Progenitor cell of endocrine pancreas (in vitro differentiated cells): ENCODE results near the gene ECT2. TPM values are rescaled to one million over a fixed set of nuclear protein-coding genes. Genes with fewer than 3 reads are reported as not detected.

ENCODE experiments used
- DNase-seq: peaks from one replicate; pipeline ENCODE4 v3.0.0; 2021; ENCODE audit warnings: low spot score; ENCODE audit not compliant: unreplicated experiment
- H3K27ac Mint-ChIP-seq: 2 replicates; pipeline ENCODE4 v1.8.0; 2021; ENCODE audit warnings: mild to moderate bottlenecking, moderate library complexity, mixed read lengths
- H3K27me3 Mint-ChIP-seq: 2 replicates; pipeline ENCODE4 v1.8.0; 2021; ENCODE audit warnings: mixed read lengths
- H3K36me3 Mint-ChIP-seq: 2 replicates; pipeline ENCODE4 v1.8.0; 2022; ENCODE audit warnings: mixed read lengths; ENCODE audit not compliant: insufficient read depth
- H3K4me1 Mint-ChIP-seq: 2 replicates; pipeline ENCODE4 v1.8.0; 2021; ENCODE audit warnings: low read depth, mixed read lengths
- H3K4me3 Mint-ChIP-seq: 2 replicates; pipeline ENCODE4 v1.8.0; 2021; ENCODE audit warnings: low read depth, mild to moderate bottlenecking, moderate library complexity, mixed read lengths
- H3K9me3 Mint-ChIP-seq: 2 replicates; pipeline ENCODE4 v1.8.0; 2021; ENCODE audit warnings: low read depth, mixed read lengths
- CTCF ChIP-seq: fragments of 200-600 bp; sonication (generic); IDR thresholded peaks from one replicate; pipeline ENCODE4 v1.5.0; 2021; ENCODE audit warnings: antibody characterized with exemption, mild to moderate bottlenecking; ENCODE audit not compliant: unreplicated experiment
- total RNA-seq: library from RNA; stranded (reverse); gene quantifications from 2 replicates; pipeline ENCODE4 v1.2.1, GENCODE V29; 2021

The ECT2 gene
- total RNA-seq, 1 donor from 2014 or later = 45.4 TPM

GRCh38 chr3:172704001-172704400 lies 46.5 kb upstream of the ECT2 start:
- no peak overlapping the region for H3K4me3 Mint-ChIP-seq
- H3K27ac Mint-ChIP-seq = no peak overlapping the region
- H3K27me3 Mint-ChIP-seq = no peaks in the 10 kb centered on the region
- no peak for DNase-seq
- no peak for TF ChIP-seq CTCF
- H3K9me3 Mint-ChIP-seq = no peaks in the 10 kb centered on the region
- H3K36me3 Mint-ChIP-seq = no peaks in the 10 kb centered on the region
- H3K4me1 Mint-ChIP-seq = peaks cover 5% of the 10 kb centered on the region

DNA sequence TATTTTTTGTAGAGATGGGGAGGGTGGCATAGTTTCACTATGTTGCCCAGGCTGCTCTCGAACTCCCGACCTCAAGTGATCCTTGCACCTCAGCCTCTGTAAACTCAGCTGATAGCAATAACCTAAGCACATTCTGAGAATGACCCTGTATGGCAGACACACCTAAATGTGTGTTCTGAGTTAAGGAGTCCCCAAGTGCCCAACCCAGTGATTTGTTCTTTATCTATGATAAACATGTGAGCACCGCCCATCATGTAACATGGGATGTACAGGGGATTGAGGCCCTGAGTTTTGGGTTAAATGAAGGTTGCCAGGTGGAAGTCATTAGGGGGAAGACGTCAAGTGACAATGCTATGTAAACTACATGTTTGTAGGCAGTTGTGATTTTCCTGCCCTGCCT lies 45.4 kb upstream of the ECT2 start:
- Mint-ChIP-seq H3K4me3 (no peak overlapping the region), H3K9me3 (no peaks in the 10 kb centered on the region)
- no peak for TF ChIP-seq CTCF

GRCh38 chr3:172707030-172707429 lies 43.5 kb upstream of the ECT2 start:
- Mint-ChIP-seq H3K9me3 (no peaks in the 10 kb centered on the region), H3K27me3 (no peaks in the 10 kb centered on the region), H3K4me3 (no peak overlapping the region), H3K4me1 (peaks cover 16% of the 10 kb centered on the region), H3K36me3 (no peaks in the 10 kb centered on the region), H3K27ac (no peak overlapping the region)
- TF ChIP-seq CTCF = no peak
- no peak for DNase-seq

More for the DNA sequence above, 45.4 kb upstream of the ECT2 start:
- no peak for DNase-seq
- Mint-ChIP-seq H3K27me3 (no peaks in the 10 kb centered on the region), H3K4me1 (peaks cover 12% of the 10 kb centered on the region), H3K36me3 (no peaks in the 10 kb centered on the region), H3K27ac (no peak overlapping the region)

- no peak overlapping the region for H3K4me3 Mint-ChIP-seq
- no peak for DNase-seq
- H3K27me3 Mint-ChIP-seq = no peaks in the 10 kb centered on the region
- no peak for TF ChIP-seq CTCF
- H3K9me3 Mint-ChIP-seq = no peaks in the 10 kb centered on the region
- peaks cover 15% of the 10 kb centered on the region for H3K4me1 Mint-ChIP-seq
- H3K27ac Mint-ChIP-seq = no peak overlapping the region
- H3K36me3 Mint-ChIP-seq = no peaks in the 10 kb centered on the region
Measured at GRCh38 chr3:172707967-172708366, 42.6 kb upstream of the ECT2 start.

- no peaks in the 10 kb centered on the region for H3K27me3 Mint-ChIP-seq
- no peak for TF ChIP-seq CTCF
- DNase-seq = no peak
- no peak overlapping the region for H3K27ac Mint-ChIP-seq
- no peaks in the 10 kb centered on the region for H3K9me3 Mint-ChIP-seq
- H3K4me3 Mint-ChIP-seq = peak overlapping the region; percentile 94
- no peaks in the 10 kb centered on the region for H3K36me3 Mint-ChIP-seq
- H3K4me1 Mint-ChIP-seq = peaks cover 15% of the 10 kb centered on the region
Measured at GRCh38 chr3:172708921-172709773, 41.4 kb upstream of the ECT2 start.
